Stimulated activated CD8-positive, alpha-beta memory T cell treated with anti-CD3 and anti-CD28 coated beads, Interleukin-7, amount 100 ng/mL, for 24 hours (primary cell): ENCODE results near the gene EMX1.

Experiments
- DNase-seq: peaks from one replicate; pipeline ENCODE4 v3.0.0-alpha.2; 2020; ENCODE audit warnings: low read depth

The EMX1 gene

GRCh38 chr2:72958542-72959385, 41.4 kb downstream of the EMX1 start:
- DNase-seq, result no peak

- no peak for DNase-seq
Observed at GRCh38 chr2:72959554-72959953, 42.2 kb downstream of the EMX1 start.

GRCh38 chr2:72959995-72960981, 43.0 kb downstream of the EMX1 start:
- DNase-seq, result no peak

GRCh38 chr2:72961036-72961720, 43.9 kb downstream of the EMX1 start:
- no peak for DNase-seq

GRCh38 chr2:72961853-72962468, 44.6 kb downstream of the EMX1 start:
- DNase-seq, result no peak

- DNase-seq, result no peak
Observed at GRCh38 chr2:72962911-72963310, 45.6 kb downstream of the EMX1 start.

- DNase-seq, result no peak
Observed at GRCh38 chr2:72963423-72964145, 46.3 kb downstream of the EMX1 start.

GRCh38 chr2:72964146-72964525, 46.8 kb downstream of the EMX1 start:
- no peak for DNase-seq

- DNase-seq, result no peak
Observed at GRCh38 chr2:72965016-72965415, 47.7 kb downstream of the EMX1 start.

GRCh38 chr2:72965770-72966450, 48.6 kb downstream of the EMX1 start:
- no peak for DNase-seq

GRCh38 chr2:72968286-72968685, 51.0 kb downstream of the EMX1 start:
- no peak for DNase-seq

GRCh38 chr2:72969706-72970105, 52.4 kb downstream of the EMX1 start:
- DNase-seq, result no peak

GRCh38 chr2:72971036-72971435, 53.7 kb downstream of the EMX1 start:
- no peak for DNase-seq

- DNase-seq, result no peak
Observed at GRCh38 chr2:72972352-72973136, 55.2 kb downstream of the EMX1 start.

GRCh38 chr2:72973137-72973535, 55.8 kb downstream of the EMX1 start:
- no peak for DNase-seq

GRCh38 chr2:72973566-72974435, 56.5 kb downstream of the EMX1 start:
- DNase-seq, result no peak

- no peak for DNase-seq
Observed at GRCh38 chr2:72974436-72974754, 57.1 kb downstream of the EMX1 start.

- DNase-seq, result no peak
Observed at GRCh38 chr2:72975017-72975416, 57.7 kb downstream of the EMX1 start.

GRCh38 chr2:72979896-72980295, 62.6 kb downstream of the EMX1 start:
- no peak for DNase-seq
